K562 (cell line): ENCODE data around the gene RSF1. TPM values are rescaled to one million over a fixed set of nuclear protein-coding genes. Genes with fewer than 3 reads are reported as not detected.

Source experiments
- BDP1 ChIP-seq: IDR thresholded peaks from 3 replicates; pipeline ENCODE4 v1.6.1; 2011; ENCODE audit not compliant: insufficient read length, insufficient read depth
- BRF1 ChIP-seq: IDR thresholded peaks from 3 replicates; pipeline ENCODE4 v1.6.1; 2011; ENCODE audit warnings: borderline replicate concordance, mild to moderate bottlenecking; ENCODE audit not compliant: insufficient read length; ENCODE audit errors: extremely low read depth
- CAMTA2 ChIP-seq: fragments of 250-450 bp; sonication (Bioruptor Pico); conservative IDR thresholded peaks from 2 replicates; pipeline ENCODE4 v1.5.1; 2022
- CBFA2T2 ChIP-seq: fragments of 450-650 bp; conservative IDR thresholded peaks from 2 replicates; pipeline ENCODE4 v1.6.1; 2017; ENCODE audit warnings: mild to moderate bottlenecking
- ETS2 ChIP-seq: IDR thresholded peaks from 2 replicates; pipeline ENCODE4 v1.6.1; 2016; ENCODE audit warnings: borderline replicate concordance, missing genetic modification characterization, mild to moderate bottlenecking, moderate library complexity, missing compliant biosample characterization; ENCODE audit not compliant: poor library complexity, severe bottlenecking
- FOXJ3 ChIP-seq: sonication (generic); formaldehyde crosslinking; IDR thresholded peaks from 2 replicates; pipeline ENCODE4 v1.4.0; 2020; ENCODE audit warnings: mild to moderate bottlenecking, missing genetic modification reagents
- HINFP ChIP-seq: fragments of 450-650 bp; conservative IDR thresholded peaks from 2 replicates; pipeline ENCODE4 v1.6.1; 2016; ENCODE audit warnings: missing genetic modification characterization, low read depth, mild to moderate bottlenecking, control low read depth, missing compliant biosample characterization
- ID3 ChIP-seq, 2 experiments: fragments of 250-450 bp in 1 of 2; fragments of 450-650 bp in 1 of 2; sonication (Bioruptor Pico) in 1 of 2; IDR thresholded peaks; 2 replicates each; pipeline versions ENCODE4 v1.6.1 to v1.8.0; 2016 to 2021; ENCODE audit warnings: mild to moderate bottlenecking in 2 of 2, moderate library complexity in 2 of 2, missing compliant biosample characterization in 1 of 2, missing genetic modification characterization in 1 of 2
- NR2C1 ChIP-seq, 2 experiments: fragments of 450-650 bp; IDR thresholded peaks; 2 replicates each; pipeline ENCODE4 v1.6.1; 2017; ENCODE audit warnings: mild to moderate bottlenecking in 2 of 2, antibody characterized with exemption in 1 of 2, inconsistent platforms in 1 of 2, missing compliant biosample characterization in 1 of 2, missing genetic modification characterization in 1 of 2
- SMAD3 ChIP-seq: fragments of 450-650 bp; formaldehyde crosslinking; conservative IDR thresholded peaks from 2 replicates; pipeline ENCODE4 v1.4.0; 2020; ENCODE audit warnings: mild to moderate bottlenecking
- ZFX ChIP-seq: sonication (generic); formaldehyde crosslinking; IDR thresholded peaks from 2 replicates; pipeline ENCODE4 v1.8.0; 2022; ENCODE audit warnings: mild to moderate bottlenecking, missing genetic modification reagents, moderate library complexity
- ZNF318 ChIP-seq, 2 experiments: fragments of 450-650 bp; IDR thresholded peaks; 2 replicates each; pipeline ENCODE4 v1.6.1; 2016; ENCODE audit warnings: mild to moderate bottlenecking in 2 of 2, borderline replicate concordance in 1 of 2, low read depth in 1 of 2, moderate library complexity in 1 of 2
- ZNF324 ChIP-seq: fragments of 250-450 bp; sonication (Bioruptor Pico); IDR thresholded peaks from 2 replicates; pipeline ENCODE4 v1.4.0; 2020; ENCODE audit warnings: mild to moderate bottlenecking
- ZNF408 ChIP-seq: fragments of 250-450 bp; sonication (Bioruptor Pico); IDR thresholded peaks from 2 replicates; pipeline ENCODE4 v1.4.0; 2020; ENCODE audit warnings: low read depth, mild to moderate bottlenecking, moderate library complexity
- ZNF589 ChIP-seq: fragments of 200-800 bp; sonication (Bioruptor generic); IDR thresholded peaks from 2 replicates; pipeline ENCODE4 v1.6.1; 2016; ENCODE audit warnings: low read depth, missing genetic modification characterization, missing compliant biosample characterization
- ZNF780A ChIP-seq: fragments of 250-450 bp; sonication (Bioruptor Pico); IDR thresholded peaks from 2 replicates; pipeline ENCODE4 v1.5.0; 2021; ENCODE audit warnings: mild to moderate bottlenecking
- polyA plus RNA-seq, 8 experiments: library from polyadenylated mRNA; depleted of rRNA in 4 of 8; stranded (reverse) in 5 of 8; unstranded in 3 of 8; fragments of >200 nt; fragmentation: Nextera tagmentation in 2 of 8; fragmentation: Illumina TruSeq in 1 of 8; extraction: Ambion mirVana in 2 of 8; extraction: Trizol in 1 of 8; gene quantifications; 2 replicates each; pipeline versions ENCODE4 v1.2.1 to v1.2.3, GENCODE V29; 2011 to 2014; ENCODE audit warnings: inconsistent platforms in 1 of 8, missing spikeins in 1 of 8
- total RNA-seq, 7 experiments: library from RNA; depleted of rRNA in 6 of 7; stranded (reverse); fragments of >200 nt in 6 of 7; fragmentation: Illumina TruSeq in 2 of 7; extraction: Trizol in 2 of 7; gene quantifications; 2 replicates each; pipeline versions ENCODE4 v1.2.1 to v1.2.3, GENCODE V29; 2011 to 2021; ENCODE audit warnings: low replicate concordance in 1 of 7

RSF1 gene
- total and polyA plus RNA-seq, 9 of the 15 experiments (the other 6 are each of a cell fraction or from before 2014, with no cell fraction given) = 9.7 to 63.6 (median 42.8) TPM

GRCh38 chr11:77637345-77638165 lies 183.0 kb downstream of the RSF1 start, which contains the start of gene CLNS1A (continued):
- no peak for TF ChIP-seq BDP1
- no peak for TF ChIP-seq ZNF324 (CRISPR knock-in tag)
- TF ChIP-seq FOXJ3 (CRISPR knock-in tag) = no peak
- no peak; the same call in 1 of the 2 replicates for TF ChIP-seq SMAD3 (CRISPR knock-in tag)
- no peak for TF ChIP-seq CBFA2T2
- TF ChIP-seq ETS2 = no peak
- TF ChIP-seq ID3 (CRISPR knock-in tag; IDR thresholded peaks at IDR 0.05) = no peak
- peak; percentile 45; the same call in 1 of the 2 replicates for TF ChIP-seq ID3 (tag; IDR thresholded peaks at IDR 0.05)
- no peak for TF ChIP-seq BRF1
- TF ChIP-seq HINFP (tag) = no peak
- TF ChIP-seq ZNF780A (CRISPR knock-in tag) = no peak
- peak; percentile 99 for TF ChIP-seq NR2C1 (IDR thresholded peaks at IDR 0.05)
- TF ChIP-seq NR2C1 (tag; IDR thresholded peaks at IDR 0.05) = peak; percentile 100
- no peak for TF ChIP-seq CAMTA2 (CRISPR knock-in tag)
- no peak for TF ChIP-seq ZNF408 (CRISPR knock-in tag)
- peak; percentile 95 for TF ChIP-seq ZFX (CRISPR knock-in tag)
- 0 out of 4 replicates have a peak, but pooled peaks of 1 of the 2 experiments have one; percentile 46 for TF ChIP-seq ZNF318 (IDR thresholded peaks at IDR 0.05; ENCODE audit: borderline replicate concordance in 1 of 2, low read depth in 1 of 2)
- TF ChIP-seq ZNF589 (CRISPR knock-in tag) = no peak
